ENCODE results near the gene PLCH2. TPM values are rescaled to one million over a fixed set of nuclear protein-coding genes. Genes with fewer than 3 reads are reported as not detected.

The PLCH2 gene
- total RNA-seq, 4 donors from 2014 or later, result 0.29 to 2.2 (median 0.76) TPM

GRCh38 chr1:2520806-2521205, 44.7 kb downstream of the PLCH2 start:
- Histone ChIP-seq H3K27me3 (no peaks in the 10 kb centered on the region), H3K4me1 (peaks cover 12 to 15% of the 10 kb centered on the region in 2 donors), H3K27ac (no peak overlapping the region), H3K9me3 (no peaks in the 10 kb centered on the region), H3K4me3 (replicated peaks in 1 of 3) (no peak overlapping the region), H3K36me3 (peaks cover 54% of the 10 kb centered on the region in 2 donors)
- 91 to 92% methylated on average over 21 of the region's 21 CpGs for WGBS, 2 donors
- DNase-seq, result no peak
- TF ChIP-seq CTCF (IDR thresholded peaks at IDR 0.05) (no peak), POLR2A (IDR thresholded peaks at IDR 0.05) (no peak)
- intact Hi-C loops (cut with DNase I), result loop anchor here (10.0 kb wide), 2 partner anchors 124 to 326 kb away; partner anchors contain the start of gene FAAP20

- Histone ChIP-seq H3K36me3 (peaks cover 42 to 44% of the 10 kb centered on the region in 2 donors), H3K27me3 (no peaks in the 10 kb centered on the region), H3K27ac (no peak overlapping the region), H3K4me3 (replicated peaks in 1 of 3) (no peak overlapping the region), H3K9me3 (no peaks in the 10 kb centered on the region), H3K4me1 (peaks cover 19 to 20% of the 10 kb centered on the region in 2 donors)
- intact Hi-C loops (cut with DNase I), result loop anchor here (10.0 kb wide), 2 partner anchors 123 to 327 kb away; partner anchors contain the start of gene FAAP20
- 73 to 81% methylated on average over 7 of the region's 7 CpGs for WGBS, 2 donors
- TF ChIP-seq POLR2A (IDR thresholded peaks at IDR 0.05) (no peak), CTCF (IDR thresholded peaks at IDR 0.05) (no peak)
- no peak for DNase-seq
These were observed 46.1 kb downstream of the PLCH2 start for GRCh38 chr1:2522230-2522629.

GRCh38 chr1:2523191-2523890, 47.3 kb downstream of the PLCH2 start:
- intact Hi-C loops (cut with DNase I), result loop anchor here (10.0 kb wide), 2 partner anchors 121 to 329 kb away; partner anchors contain the start of gene FAAP20
- TF ChIP-seq POLR2A (IDR thresholded peaks at IDR 0.05) (no peak), CTCF (IDR thresholded peaks at IDR 0.05) (no peak)
- no peak for DNase-seq
- Histone ChIP-seq H3K4me3 (replicated peaks in 1 of 3) (no peak overlapping the region), H3K9me3 (no peaks in the 10 kb centered on the region), H3K4me1 (peaks cover 19 to 29% of the 10 kb centered on the region in 2 donors), H3K27me3 (no peaks in the 10 kb centered on the region), H3K36me3 (peaks cover 31 to 33% of the 10 kb centered on the region in 2 donors), H3K27ac (no peak overlapping the region)
- WGBS, 2 donors, result 75 to 77% methylated on average over 28 to 31 of the region's 32 CpGs

- no peak for DNase-seq
- H3K4me3 ChIP-seq (replicated peaks in 1 of 3), result no peak overlapping the region
- H3K36me3 ChIP-seq, result peaks cover 24 to 26% of the 10 kb centered on the region in 2 donors
- 71 to 73% methylated on average over 10 of the region's 10 CpGs for WGBS, 2 donors
- TF ChIP-seq CTCF (IDR thresholded peaks at IDR 0.05), result no peak
- TF ChIP-seq POLR2A (IDR thresholded peaks at IDR 0.05), result no peak
- H3K27me3 ChIP-seq, result no peaks in the 10 kb centered on the region
- no peaks in the 10 kb centered on the region for H3K9me3 ChIP-seq
- peaks cover 19 to 34% of the 10 kb centered on the region in 2 donors for H3K4me1 ChIP-seq
- no peak overlapping the region for H3K27ac ChIP-seq
- intact Hi-C loops (cut with DNase I), result loop anchor here (10.0 kb wide), 2 partner anchors 121 to 329 kb away; partner anchors contain the start of gene FAAP20
These were observed 48.0 kb downstream of the PLCH2 start for GRCh38 chr1:2523891-2524609.
